CD4-positive, alpha-beta T cell treated with Interleukin-17A for 1 hour (primary cell): ENCODE data around the gene DLGAP3.

Experiments
- DNase-seq: peaks from one replicate; pipeline ENCODE4 v3.0.0-alpha.2; 2020

DLGAP3 gene

GRCh38 chr1:34866762-34867109, 62.7 kb downstream of the DLGAP3 start:
- DNase-seq, result no peak

DNA sequence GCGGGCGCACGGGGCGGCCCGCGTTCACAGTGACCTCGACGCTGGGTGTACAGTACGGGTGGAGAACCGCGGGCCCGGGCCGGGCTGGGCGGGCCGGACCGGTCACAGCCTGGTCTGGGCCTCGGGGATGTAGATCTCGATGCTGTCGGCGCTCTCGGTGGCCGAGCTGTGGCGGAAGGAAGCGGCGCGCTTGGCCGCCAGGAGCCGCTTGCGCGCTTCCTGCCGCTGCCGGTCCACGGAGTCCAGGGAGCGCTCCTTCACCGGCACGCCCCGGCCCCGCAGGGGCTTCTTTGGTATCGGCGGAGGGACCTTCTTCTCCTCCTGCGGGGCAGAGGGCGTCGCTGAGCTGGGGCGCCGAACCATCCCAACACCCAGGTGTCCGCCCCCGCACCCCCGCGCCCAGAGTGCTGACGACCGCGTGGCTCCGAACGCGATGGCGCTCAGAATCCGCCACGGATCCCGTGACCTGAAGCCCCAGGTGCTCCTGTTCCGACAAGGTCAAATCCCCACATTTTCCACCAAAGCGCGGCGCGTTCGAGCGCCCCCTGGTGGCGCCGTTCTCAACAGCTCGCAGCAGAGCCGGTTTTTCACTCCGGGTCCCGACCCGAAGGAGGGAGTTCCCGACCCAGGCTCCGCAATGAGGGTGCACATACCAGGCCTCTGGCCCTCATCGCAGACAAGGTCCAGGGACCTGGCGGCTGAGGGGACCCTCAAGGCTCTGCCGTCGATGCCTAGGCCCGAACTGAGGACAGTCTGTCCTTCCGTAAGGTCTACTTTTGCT, 63.3 kb downstream of the DLGAP3 start:
- peak; percentile 94 for DNase-seq

DNA sequence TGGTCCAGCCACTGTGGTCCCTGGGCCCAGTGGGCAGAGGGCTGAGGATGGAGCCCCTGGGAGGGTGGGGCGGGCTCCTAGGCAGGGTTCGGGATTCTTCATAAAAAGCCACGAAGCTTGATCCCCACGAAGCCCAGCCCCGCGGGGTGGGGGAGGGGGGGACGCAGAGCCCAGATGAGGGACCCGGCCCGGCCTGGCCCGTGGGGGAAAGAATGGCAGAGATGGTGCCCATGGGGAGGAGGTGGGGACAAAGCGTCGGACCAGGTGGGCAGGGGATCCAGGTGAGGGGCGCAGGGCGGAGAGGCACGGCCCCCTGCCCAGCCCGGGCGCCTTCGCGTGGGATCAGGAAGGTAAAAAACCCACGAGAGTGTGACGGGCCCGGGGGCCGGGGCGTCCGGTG, 63.9 kb downstream of the DLGAP3 start:
- no peak for DNase-seq

GRCh38 chr1:34864759-34865158, 64.7 kb downstream of the DLGAP3 start:
- no peak for DNase-seq

GRCh38 chr1:34863501-34863900, 65.9 kb downstream of the DLGAP3 start:
- peak; percentile 30 for DNase-seq

DNA sequence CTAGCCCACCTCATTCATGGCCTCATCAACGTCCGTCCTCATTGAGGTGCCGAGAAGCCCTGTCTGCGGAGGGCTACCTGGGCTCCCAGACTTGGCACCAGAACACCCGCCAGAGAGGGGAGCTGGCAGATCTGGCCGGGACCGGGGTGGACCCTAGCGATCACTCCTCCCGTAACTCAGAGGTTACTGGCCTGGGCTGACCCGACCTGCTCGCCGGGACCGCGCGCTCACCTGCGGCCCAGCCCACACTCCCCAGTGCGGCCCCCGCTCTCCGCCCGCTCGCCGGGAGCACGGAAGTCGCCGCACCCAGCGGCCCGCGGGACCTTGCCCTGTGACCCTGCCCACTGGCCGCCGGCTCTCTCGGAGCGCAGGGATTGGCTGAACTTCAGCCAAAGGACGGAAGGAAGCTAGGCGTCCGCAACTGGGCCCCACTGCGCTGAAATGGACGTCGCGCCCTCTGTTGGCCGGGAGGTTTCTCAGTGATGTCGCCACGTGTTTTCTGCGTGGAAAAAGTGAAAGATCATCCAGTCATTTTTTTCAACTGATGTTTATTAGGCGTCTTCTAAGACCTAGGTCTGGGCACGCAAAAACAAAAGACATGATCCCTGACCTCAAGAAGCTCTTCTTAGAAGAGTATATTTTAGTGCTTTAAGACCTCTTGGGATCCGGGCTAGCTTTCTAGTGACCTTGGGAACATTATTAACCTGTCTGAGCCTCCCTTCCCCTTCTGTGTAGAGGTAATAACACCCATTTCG, 69.8 kb downstream of the DLGAP3 start, which contains the start of gene SMIM12:
Gene SMIM12 (minus strand): TSS at position 304 of the 755 bp plus-strand sequence. CDS start 3,772 bp downstream, outside the sequence.
- peak; percentile 93 for DNase-seq

- peak; percentile 45 for DNase-seq
These were observed 70.5 kb downstream of the DLGAP3 start for GRCh38 chr1:34858901-34859445.

GRCh38 chr1:34856697-34857096, 72.8 kb downstream of the DLGAP3 start:
- DNase-seq, result no peak

GRCh38 chr1:34852677-34853217, 76.7 kb downstream of the DLGAP3 start:
- peak; percentile 94 for DNase-seq

GRCh38 chr1:34851431-34852105, 77.9 kb downstream of the DLGAP3 start:
- DNase-seq, result no peak

DNA sequence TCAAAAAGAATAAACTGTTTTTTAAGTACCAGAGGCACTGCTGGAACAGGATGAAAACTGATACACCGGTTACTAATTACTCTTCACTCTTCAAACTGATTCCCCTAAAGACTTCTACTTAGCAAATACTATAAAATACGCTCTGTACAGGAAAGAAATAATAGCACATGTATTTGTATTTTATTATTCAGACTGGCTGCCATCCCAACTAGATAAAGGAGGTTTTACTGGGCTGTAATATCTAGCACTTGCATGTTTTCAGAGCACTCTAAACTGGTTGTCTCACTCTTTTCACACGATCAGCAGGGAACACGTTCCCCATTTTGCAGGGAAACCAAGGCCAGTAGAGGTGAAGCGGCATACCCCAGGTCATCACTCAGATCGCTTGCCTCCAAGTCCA, 79.1 kb downstream of the DLGAP3 start:
- DNase-seq, result no peak

GRCh38 chr1:34847094-34847493, 82.4 kb downstream of the DLGAP3 start:
- no peak for DNase-seq

- no peak for DNase-seq
These were observed 83.2 kb downstream of the DLGAP3 start for GRCh38 chr1:34846265-34846664.

GRCh38 chr1:34845131-34845901, 84.1 kb downstream of the DLGAP3 start:
- DNase-seq, result no peak

DNA sequence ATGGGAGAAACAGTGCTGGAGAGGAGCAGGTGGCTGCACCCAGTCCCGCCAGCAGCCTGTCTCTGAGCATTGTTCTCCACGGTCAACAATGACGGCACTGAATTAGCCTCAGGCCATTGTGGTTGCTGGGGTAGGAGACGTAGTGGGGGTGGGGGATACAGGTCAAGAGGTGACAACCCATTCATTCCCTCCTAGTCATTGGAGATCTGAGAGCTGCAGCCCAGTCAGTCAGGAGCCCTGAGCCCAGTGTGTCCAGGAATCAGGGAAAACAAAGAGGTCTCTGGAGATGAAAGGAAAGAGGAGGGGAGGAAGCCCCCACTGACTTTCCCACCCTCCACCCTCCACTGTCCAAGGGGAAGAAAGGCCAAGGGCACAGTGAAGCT, 85.2 kb downstream of the DLGAP3 start:
- no peak for DNase-seq

GRCh38 chr1:34843392-34844251, 85.8 kb downstream of the DLGAP3 start:
- no peak for DNase-seq

DNA sequence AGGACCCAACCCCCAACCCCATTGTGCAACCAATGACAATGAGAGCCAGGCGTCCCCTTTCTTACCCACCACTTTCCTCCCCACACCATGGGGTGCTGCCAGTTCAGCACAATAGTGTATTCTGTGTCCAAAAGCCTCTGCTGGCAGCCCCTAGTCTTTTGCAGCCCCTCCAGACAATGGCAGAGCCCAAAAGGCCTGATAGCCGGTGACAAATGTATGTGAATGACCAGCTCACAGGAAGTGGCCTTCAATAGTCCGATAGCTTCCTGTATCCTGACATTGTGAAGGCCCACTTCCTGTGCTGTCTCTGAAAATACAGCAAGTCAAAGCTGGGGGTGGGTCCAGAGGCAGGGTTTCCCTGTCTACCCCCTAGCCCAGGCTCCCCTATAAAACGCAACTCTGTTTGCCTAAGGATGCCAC, 86.5 kb downstream of the DLGAP3 start:
- DNase-seq, result no peak

DNA sequence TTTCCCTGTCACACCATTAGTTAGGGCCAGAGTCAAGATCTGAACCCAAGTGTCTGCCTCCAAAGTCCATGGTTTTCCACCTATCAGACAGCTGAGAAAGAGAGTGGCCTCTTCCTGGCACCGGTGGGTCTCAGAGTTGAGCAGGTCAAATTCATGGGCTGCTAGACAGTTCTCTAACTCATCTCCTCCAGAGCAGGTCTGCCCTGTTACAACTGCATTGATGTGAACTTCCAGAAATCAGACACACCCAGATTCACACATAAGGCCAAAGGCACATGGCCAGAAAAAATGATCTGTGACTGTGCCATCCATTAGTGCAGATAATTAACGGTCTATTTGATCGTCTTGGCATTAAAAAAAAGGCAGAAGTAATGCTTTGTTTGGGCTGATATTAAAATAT, 87.4 kb downstream of the DLGAP3 start:
- DNase-seq, result no peak

- DNase-seq, result no peak
These were observed 89.0 kb downstream of the DLGAP3 start for GRCh38 chr1:34840426-34840825.

GRCh38 chr1:34839526-34840305, 89.7 kb downstream of the DLGAP3 start:
- DNase-seq, result no peak
